Measurements from ENCODE around the gene PARN. TPM values are rescaled to one million over a fixed set of nuclear protein-coding genes. Genes with fewer than 3 reads are reported as not detected.

PARN gene
- total RNA-seq, 2 experiments from 2014 or later, result 27.4 to 28.2 TPM

GRCh38 chr16:14490235-14490634 is 139.8 kb downstream of the PARN start:
- Mint-ChIP-seq H3K9me3 (no peaks in the 10 kb centered on the region), H3K4me3 (no peak overlapping the region), H3K27me3 (no peaks in the 10 kb centered on the region), H3K27ac (no peak overlapping the region), H3K36me3 (ENCODE audit: low read depth) (peaks cover 19% of the 10 kb centered on the region), H3K4me1 (ENCODE audit: low read depth) (peaks cover 58% of the 10 kb centered on the region)
- H3K4me1 ChIP-seq (ENCODE audit: insufficient read depth, low read length), result peaks cover 11% of the 10 kb centered on the region
- intact Hi-C loops (cut with DNase I, micrococcal nuclease), result no loop called here
- POLR2A ChIA-PET, result no interaction called here
- ATAC-seq (ENCODE audit: poor library complexity), result no peak
- DNase-seq, result no peak
- CTCF ChIA-PET, result no interaction called here
- H3K4me3 ChIP-seq (ENCODE audit: low read length), result no peak overlapping the region
- H3K27ac ChIP-seq (ENCODE audit: low read depth in 1 of 2, low read length in 2 of 2), result no peak overlapping the region
- H3K27me3 ChIP-seq (ENCODE audit: control insufficient read depth in 1 of 2, insufficient read depth in 2 of 2, low read length in 2 of 2), result no peaks in the 10 kb centered on the region
- TF ChIP-seq, protein P1, sequence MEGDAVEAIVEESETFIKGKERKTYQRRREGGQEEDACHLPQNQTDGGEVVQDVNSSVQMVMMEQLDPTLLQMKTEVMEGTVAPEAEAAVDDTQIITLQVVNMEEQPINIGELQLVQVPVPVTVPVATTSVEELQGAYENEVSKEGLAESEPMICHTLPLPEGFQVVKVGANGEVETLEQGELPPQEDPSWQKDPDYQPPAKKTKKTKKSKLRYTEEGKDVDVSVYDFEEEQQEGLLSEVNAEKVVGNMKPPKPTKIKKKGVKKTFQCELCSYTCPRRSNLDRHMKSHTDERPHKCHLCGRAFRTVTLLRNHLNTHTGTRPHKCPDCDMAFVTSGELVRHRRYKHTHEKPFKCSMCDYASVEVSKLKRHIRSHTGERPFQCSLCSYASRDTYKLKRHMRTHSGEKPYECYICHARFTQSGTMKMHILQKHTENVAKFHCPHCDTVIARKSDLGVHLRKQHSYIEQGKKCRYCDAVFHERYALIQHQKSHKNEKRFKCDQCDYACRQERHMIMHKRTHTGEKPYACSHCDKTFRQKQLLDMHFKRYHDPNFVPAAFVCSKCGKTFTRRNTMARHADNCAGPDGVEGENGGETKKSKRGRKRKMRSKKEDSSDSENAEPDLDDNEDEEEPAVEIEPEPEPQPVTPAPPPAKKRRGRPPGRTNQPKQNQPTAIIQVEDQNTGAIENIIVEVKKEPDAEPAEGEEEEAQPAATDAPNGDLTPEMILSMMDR (IDR thresholded peaks at IDR 0.05), result no peak
- H3K36me3 ChIP-seq (ENCODE audit: insufficient read depth, low read length), result peaks cover 3% of the 10 kb centered on the region
- no peaks in the 10 kb centered on the region for H3K9me3 ChIP-seq (ENCODE audit: control insufficient read depth in 1 of 2, insufficient read depth in 1 of 2, low read length in 2 of 2)

DNA sequence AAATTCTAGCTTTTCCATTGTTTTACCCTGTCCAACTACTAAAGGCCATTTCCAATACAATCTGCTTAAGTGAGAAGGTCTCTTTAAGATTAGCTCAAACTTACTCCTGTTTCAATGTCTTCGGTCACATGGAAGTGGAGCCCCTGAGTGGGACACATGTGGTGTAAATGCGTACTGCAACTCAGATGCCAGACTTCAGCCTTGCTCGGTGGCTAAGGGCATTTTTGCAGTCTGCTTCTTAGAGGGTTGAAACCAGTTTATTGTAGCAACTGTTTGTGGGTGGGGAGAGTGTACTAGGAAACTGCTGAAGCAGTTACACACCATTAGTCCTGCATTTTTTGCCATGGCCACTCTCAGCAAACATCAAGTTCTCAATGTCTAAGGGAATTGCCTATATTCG is 140.6 kb downstream of the PARN start:
- Mint-ChIP-seq H3K9me3 (no peaks in the 10 kb centered on the region), H3K27ac (no peak overlapping the region), H3K27me3 (no peaks in the 10 kb centered on the region), H3K4me1 (ENCODE audit: low read depth) (peaks cover 56% of the 10 kb centered on the region), H3K36me3 (ENCODE audit: low read depth) (peaks cover 17% of the 10 kb centered on the region), H3K4me3 (no peak overlapping the region)
- H3K36me3 ChIP-seq (ENCODE audit: insufficient read depth, low read length), result peaks cover 3% of the 10 kb centered on the region
- no peak overlapping the region for H3K4me3 ChIP-seq (ENCODE audit: low read length)
- TF ChIP-seq, protein P1 (IDR thresholded peaks at IDR 0.05), result no peak
- POLR2A ChIA-PET, result no interaction called here
- no peak for ATAC-seq (ENCODE audit: poor library complexity)
- H3K27ac ChIP-seq (ENCODE audit: low read depth in 1 of 2, low read length in 2 of 2), result no peak overlapping the region
- CTCF ChIA-PET, result no interaction called here
- H3K9me3 ChIP-seq (ENCODE audit: control insufficient read depth in 1 of 2, insufficient read depth in 1 of 2, low read length in 2 of 2), result no peaks in the 10 kb centered on the region
- DNase-seq, result no peak
- no peaks in the 10 kb centered on the region for H3K27me3 ChIP-seq (ENCODE audit: control insufficient read depth in 1 of 2, insufficient read depth in 2 of 2, low read length in 2 of 2)
- intact Hi-C loops (cut with DNase I, micrococcal nuclease), result no loop called here
- peaks cover 11% of the 10 kb centered on the region for H3K4me1 ChIP-seq (ENCODE audit: insufficient read depth, low read length)

- Histone ChIP-seq H3K4me3 (ENCODE audit: low read length) (no peak overlapping the region), H3K27me3 (ENCODE audit: control insufficient read depth in 1 of 2, insufficient read depth in 2 of 2, low read length in 2 of 2) (no peaks in the 10 kb centered on the region), H3K4me1 (ENCODE audit: insufficient read depth, low read length) (peaks cover 6% of the 10 kb centered on the region), H3K9me3 (ENCODE audit: control insufficient read depth in 1 of 2, insufficient read depth in 1 of 2, low read length in 2 of 2) (no peaks in the 10 kb centered on the region), H3K27ac (ENCODE audit: low read depth in 1 of 2, low read length in 2 of 2) (no peak overlapping the region), H3K36me3 (ENCODE audit: insufficient read depth, low read length) (peaks cover 4% of the 10 kb centered on the region)
- H3K4me1 Mint-ChIP-seq (ENCODE audit: low read depth), result peaks cover 37% of the 10 kb centered on the region
- H3K4me3 Mint-ChIP-seq, result peak overlapping the region; percentile 5
- ChIA-PET POLR2A (interaction anchor here (1.1 to 1.6 kb wide), 2 partner anchors 202 to 568 kb away, joined by 3 to 4 read pairs; partner anchors contain the start of gene ERCC4), CTCF (no interaction called here)
- no peaks in the 10 kb centered on the region for H3K27me3 Mint-ChIP-seq
- ATAC-seq (ENCODE audit: poor library complexity) (peak; percentile 65), DNase-seq (peak in 5 of 14 experiments; percentile 1 to 30 (median 23))
- intact Hi-C loops (cut with DNase I, micrococcal nuclease), result no loop called here
- TF ChIP-seq, protein P1 (IDR thresholded peaks at IDR 0.05), result no peak
- H3K27ac Mint-ChIP-seq, result peak overlapping the region; percentile 31
- peaks cover 29% of the 10 kb centered on the region for H3K36me3 Mint-ChIP-seq (ENCODE audit: low read depth)
- H3K9me3 Mint-ChIP-seq, result no peaks in the 10 kb centered on the region
Observed at GRCh38 chr16:14487579-14487978, 142.5 kb downstream of the PARN start.

Data from CD4-positive, alpha-beta T cell (primary cell).